Ascending aorta (tissue), 2 donors: ENCODE measurements around the gene TEKT5. TPM values are rescaled to one million over a fixed set of nuclear protein-coding genes. Genes with fewer than 3 reads are reported as not detected.

Experiments
- DNase-seq, 2 donors: peaks; one replicate each; pipeline ENCODE4 v3.0.0-alpha.2; 2019; ENCODE audit warnings: low spot score in 2 of 2
- H3K27ac ChIP-seq, 2 donors: fragments of 200-600 bp; sonication (generic); one replicate each; pipeline ENCODE4 v1.5.1; 2016 to 2017; ENCODE audit warnings: mild to moderate bottlenecking in 1 of 2
- H3K27me3 ChIP-seq: fragments of 200-600 bp; sonication (generic); one replicate; pipeline ENCODE4 v1.5.1; 2017
- H3K36me3 ChIP-seq, 2 donors: fragments of 200-600 bp; sonication (generic); one replicate each; pipeline ENCODE4 v1.5.1; 2016
- H3K4me1 ChIP-seq, 2 donors: fragments of 200-600 bp; sonication (generic); one replicate each; pipeline ENCODE4 v1.5.1; 2016 to 2017; ENCODE audit warnings: mild to moderate bottlenecking in 1 of 2
- H3K4me3 ChIP-seq, 2 donors: fragments of 200-600 bp; sonication (generic); one replicate each; pipeline ENCODE4 v1.5.1; 2016 to 2017; ENCODE audit warnings: mild to moderate bottlenecking in 1 of 2
- H3K9me3 ChIP-seq, 2 donors: fragments of 200-600 bp; sonication (generic); one replicate each; pipeline ENCODE4 v1.5.1; 2016
- CTCF ChIP-seq, 3 experiments: fragments of 200-600 bp in 2 of 3; fragments of 450-650 bp in 1 of 3; sonication (generic) in 2 of 3; IDR thresholded peaks; one replicate each; pipeline ENCODE4 v1.5.1; 2016 to 2019; ENCODE audit warnings: antibody characterized with exemption in 3 of 3, mild to moderate bottlenecking in 1 of 3, moderate library complexity in 1 of 3
- intact Hi-C: fragments of 100-400 bp; cut with DNase I; formaldehyde crosslinking; loops from one replicate; pipeline ENCODE4 v1.15.1; 2023
- total RNA-seq: library from RNA; depleted of rRNA; stranded (reverse); fragments of >200 nt; gene quantifications from one replicate; pipeline ENCODE4 v1.1.0, GENCODE V29; 2016

TEKT5 gene
- total RNA-seq, 1 donor from 2014 or later = not detected

GRCh38 chr16:10592611-10593010 is 102.1 kb downstream of the TEKT5 start:
- Histone ChIP-seq H3K4me1 (no peaks in the 10 kb centered on the region), H3K27ac (no peak overlapping the region), H3K9me3 (no peaks in the 10 kb centered on the region), H3K4me3 (no peak overlapping the region), H3K27me3 (no peaks in the 10 kb centered on the region), H3K36me3 (no peaks in the 10 kb centered on the region)
- no peak for TF ChIP-seq CTCF (IDR thresholded peaks at IDR 0.05)
- intact Hi-C loops = no loop called here
- DNase-seq = no peak

GRCh38 chr16:10590342-10590741 is 104.4 kb downstream of the TEKT5 start:
- H3K4me1 ChIP-seq = no peaks in the 10 kb centered on the region
- H3K27me3 ChIP-seq = no peaks in the 10 kb centered on the region
- no peak overlapping the region for H3K4me3 ChIP-seq
- intact Hi-C loops = no loop called here
- no peaks in the 10 kb centered on the region for H3K36me3 ChIP-seq
- no peak overlapping the region for H3K27ac ChIP-seq
- TF ChIP-seq CTCF (IDR thresholded peaks at IDR 0.05) = no peak
- H3K9me3 ChIP-seq = no peaks in the 10 kb centered on the region
- DNase-seq = no peak

- no peak overlapping the region for H3K27ac ChIP-seq
- H3K27me3 ChIP-seq = no peaks in the 10 kb centered on the region
- H3K36me3 ChIP-seq = no peaks in the 10 kb centered on the region
- intact Hi-C loops = loop anchor here (10.0 kb wide), 1 partner anchor 334 kb away; no protein-coding TSS in a partner anchor
- no peak for DNase-seq
- TF ChIP-seq CTCF (IDR thresholded peaks at IDR 0.05) = no peak
- no peaks in the 10 kb centered on the region for H3K9me3 ChIP-seq
- H3K4me1 ChIP-seq = no peaks in the 10 kb centered on the region
- H3K4me3 ChIP-seq = no peak overlapping the region
Measured at GRCh38 chr16:10589109-10589508, 105.6 kb downstream of the TEKT5 start.

- intact Hi-C loops = loop anchor here (10.0 kb wide), 1 partner anchor 333 kb away; no protein-coding TSS in a partner anchor
- H3K36me3 ChIP-seq = no peaks in the 10 kb centered on the region
- DNase-seq = no peak
Measured at GRCh38 chr16:10587622-10588021, 107.1 kb downstream of the TEKT5 start.

GRCh38 chr16:10584981-10585438 is 109.7 kb downstream of the TEKT5 start:
- Histone ChIP-seq H3K9me3 (no peaks in the 10 kb centered on the region), H3K4me1 (peaks cover 0 to 7% of the 10 kb centered on the region in 2 donors), H3K4me3 (no peak overlapping the region), H3K27ac (no peak overlapping the region), H3K36me3 (no peaks in the 10 kb centered on the region), H3K27me3 (no peaks in the 10 kb centered on the region)
- intact Hi-C loops = loop anchor here (5.0 to 10.0 kb wide), 3 partner anchors 242 to 332 kb away; no protein-coding TSS in a partner anchor
- TF ChIP-seq CTCF (IDR thresholded peaks at IDR 0.05) = no peak
- DNase-seq = no peak

More at GRCh38 chr16:10587622-10588021, 107.1 kb downstream of the TEKT5 start:
- Histone ChIP-seq H3K9me3 (no peaks in the 10 kb centered on the region), H3K4me1 (no peaks in the 10 kb centered on the region), H3K27me3 (no peaks in the 10 kb centered on the region), H3K4me3 (no peak overlapping the region), H3K27ac (no peak overlapping the region)
- no peak for TF ChIP-seq CTCF (IDR thresholded peaks at IDR 0.05)

GRCh38 chr16:10583269-10583668 is 111.5 kb downstream of the TEKT5 start:
- Histone ChIP-seq H3K36me3 (no peaks in the 10 kb centered on the region), H3K4me1 (peaks cover 0 to 14% of the 10 kb centered on the region in 2 donors), H3K27me3 (no peaks in the 10 kb centered on the region), H3K4me3 (no peak overlapping the region), H3K27ac (no peak overlapping the region), H3K9me3 (no peaks in the 10 kb centered on the region)
- intact Hi-C loops = loop anchor here (5.0 to 10.0 kb wide), 3 partner anchors 244 to 334 kb away; no protein-coding TSS in a partner anchor
- no peak for TF ChIP-seq CTCF (IDR thresholded peaks at IDR 0.05)
- no peak for DNase-seq
